HG03108 (cell line): Measurements from ENCODE around the gene HERC4.
"Not testable (repeated sequence)": the region's sequence is repeated elsewhere in the genome, so short reads cannot be mapped to it uniquely, and the experiment has no call there.

Experiments
- ATAC-seq: cut with Tn5 transposase; IDR thresholded peaks from one replicate; pipeline ENCODE4 v1.9.1; 2021; ENCODE audit warnings: moderate library complexity; ENCODE audit not compliant: unreplicated experiment

Gene HERC4

DNA sequence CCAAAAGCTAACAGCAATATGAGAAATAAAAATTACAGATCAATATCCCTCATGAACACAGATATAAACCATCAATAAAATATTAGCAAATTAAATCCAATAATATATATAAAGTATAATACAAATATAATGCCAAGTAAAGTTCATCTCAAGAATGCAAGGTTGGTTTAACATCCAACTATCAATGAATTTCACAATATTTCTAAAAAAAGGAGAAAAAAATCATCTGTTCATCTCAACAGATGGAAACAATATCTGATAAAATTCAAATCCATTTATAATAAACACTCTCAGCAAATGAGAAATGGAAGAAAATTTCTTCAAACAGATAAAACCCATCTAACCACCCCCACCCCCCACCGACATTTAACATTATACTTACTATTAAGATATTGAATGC lies 103.8 kb downstream of the HERC4 start:
- ATAC-seq, result no peak

- no peak for ATAC-seq
Measured at GRCh38 chr10:67969875-67970274, 105.2 kb downstream of the HERC4 start.

DNA sequence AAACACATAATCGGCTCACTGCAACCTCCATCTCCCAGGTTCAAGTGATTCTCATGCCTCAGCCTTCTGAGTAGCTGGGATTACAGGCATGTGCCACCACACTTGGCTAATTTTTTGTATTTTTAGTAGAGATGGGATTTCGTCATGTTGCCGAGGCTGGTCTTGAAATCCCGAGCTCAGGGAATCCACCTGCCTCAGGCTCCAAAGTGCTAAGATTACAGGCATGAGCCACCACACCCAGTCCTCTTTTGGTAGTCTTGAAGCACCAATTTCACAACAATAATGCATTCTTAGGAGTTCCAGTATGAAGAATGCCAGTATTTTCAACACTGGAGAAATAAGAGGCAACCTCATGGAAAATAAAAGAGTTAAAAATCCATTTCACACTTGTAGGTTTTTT lies 109.0 kb downstream of the HERC4 start:
- not testable (repeated sequence) for ATAC-seq

GRCh38 chr10:67965456-67965855 lies 109.6 kb downstream of the HERC4 start:
- ATAC-seq, result no peak

GRCh38 chr10:67959839-67960476 lies 115.1 kb downstream of the HERC4 start:
- ATAC-seq, result no peak

- ATAC-seq, result no peak
Measured at GRCh38 chr10:67955614-67956013, 119.5 kb downstream of the HERC4 start.

- ATAC-seq, result no peak
Measured at GRCh38 chr10:67943917-67944316, 131.2 kb downstream of the HERC4 start.

- ATAC-seq, result no peak
Measured at GRCh38 chr10:67936416-67936815, 138.7 kb downstream of the HERC4 start.

GRCh38 chr10:67935223-67935622 lies 139.9 kb downstream of the HERC4 start:
- ATAC-seq, result no peak

- no peak for ATAC-seq
Measured at GRCh38 chr10:67934336-67934735, 140.7 kb downstream of the HERC4 start.

DNA sequence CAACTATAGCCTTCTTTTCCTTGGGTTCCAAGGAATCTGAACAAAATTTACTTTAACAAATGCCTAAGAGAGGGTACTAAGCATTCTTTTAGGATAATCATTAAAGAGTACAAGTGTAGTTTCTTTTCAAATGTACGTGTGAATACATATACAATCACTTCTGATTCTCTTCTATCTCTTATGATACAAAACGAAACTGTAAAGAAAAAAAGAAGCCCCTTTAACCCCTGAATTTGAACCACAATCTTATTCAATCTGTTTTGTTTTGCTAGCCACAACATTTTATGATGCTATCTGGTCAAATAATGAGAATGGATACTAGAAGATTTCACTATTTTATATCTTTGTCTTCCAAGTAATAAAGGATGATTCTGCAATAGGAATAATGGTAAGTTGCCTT lies 141.9 kb downstream of the HERC4 start:
- ATAC-seq, result no peak

DNA sequence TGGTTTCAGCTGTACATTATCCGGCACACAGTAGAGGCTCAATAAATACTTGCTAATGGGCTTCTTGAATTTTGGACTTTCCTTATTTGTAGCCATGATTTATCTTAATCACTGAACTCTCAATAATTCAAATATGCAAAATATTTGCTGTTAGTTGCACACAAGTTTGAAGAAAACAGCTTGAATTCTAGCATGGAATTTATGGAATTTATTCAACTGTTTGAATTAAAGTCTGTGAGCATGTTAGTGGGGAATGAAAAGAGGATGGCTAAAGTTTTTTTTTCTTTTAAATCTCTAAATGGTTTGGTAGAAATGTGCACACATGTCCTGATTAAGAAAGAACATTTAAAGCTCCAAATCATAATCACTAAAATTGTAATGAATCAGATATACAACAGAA lies 148.1 kb downstream of the HERC4 start:
- no peak for ATAC-seq

GRCh38 chr10:67925449-67926005 lies 149.6 kb downstream of the HERC4 start:
- no peak for ATAC-seq

GRCh38 chr10:67924136-67924535 lies 150.9 kb downstream of the HERC4 start:
- ATAC-seq, result no peak

DNA sequence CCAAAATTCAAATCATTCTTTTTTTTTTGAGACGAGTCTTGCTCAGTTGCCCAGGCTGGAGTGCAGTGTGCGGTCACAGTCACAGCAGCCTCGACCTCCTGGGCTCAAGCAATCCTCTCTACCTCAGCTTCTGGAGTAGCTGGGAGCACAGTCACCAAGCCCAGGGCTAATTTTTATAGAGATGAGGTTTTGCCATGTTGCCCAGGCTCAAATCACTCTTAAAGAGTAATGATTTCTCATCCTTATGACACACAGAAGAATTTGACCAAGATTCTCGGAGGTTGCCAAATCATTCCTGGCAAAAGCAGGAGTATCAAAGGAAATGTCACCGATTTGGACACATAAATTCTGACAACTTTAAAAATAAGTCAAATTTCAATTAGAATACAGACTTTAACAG lies 151.5 kb downstream of the HERC4 start:
- no peak for ATAC-seq

DNA sequence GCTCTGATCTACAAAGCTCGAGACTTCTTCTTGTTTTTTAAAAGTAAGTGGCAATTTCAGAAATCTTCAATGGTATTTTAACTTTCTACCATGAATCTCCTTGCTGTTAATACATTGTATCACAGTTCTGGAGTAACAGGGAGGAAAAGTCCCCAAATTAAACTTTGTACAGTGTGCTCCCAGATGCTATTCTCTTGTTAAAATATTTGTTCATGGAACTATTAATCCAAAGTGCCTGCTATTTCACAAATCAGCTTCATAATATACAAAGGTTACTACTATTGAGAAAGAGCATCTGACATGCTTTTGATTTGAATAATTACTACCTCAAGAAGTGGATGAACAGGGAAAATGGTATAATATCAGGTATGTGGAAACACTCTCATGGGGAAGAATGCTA lies 154.0 kb downstream of the HERC4 start:
- no peak for ATAC-seq

- no peak for ATAC-seq
Measured at GRCh38 chr10:67917679-67918078, 157.4 kb downstream of the HERC4 start.

DNA sequence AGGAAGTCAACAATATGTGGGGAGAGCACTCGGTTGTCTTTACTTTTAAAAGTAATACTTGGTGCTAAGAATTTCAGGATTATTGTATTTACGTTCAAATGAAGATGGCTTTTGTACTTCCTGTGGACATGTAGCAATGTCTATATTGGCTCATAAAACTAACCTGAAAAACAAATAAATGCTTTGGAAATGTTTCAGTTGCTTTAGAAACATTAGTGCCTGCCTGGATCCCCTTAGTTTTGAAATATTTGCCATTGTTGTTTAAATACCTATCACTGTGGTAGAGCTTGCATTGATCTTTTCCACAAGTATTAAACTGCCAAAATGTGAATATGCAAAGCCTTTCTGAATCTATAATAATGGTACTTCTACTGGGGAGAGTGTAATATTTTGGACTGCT lies 157.9 kb downstream of the HERC4 start:
- ATAC-seq, result no peak

GRCh38 chr10:67914777-67915340 lies 160.2 kb downstream of the HERC4 start:
- ATAC-seq, result no peak

DNA sequence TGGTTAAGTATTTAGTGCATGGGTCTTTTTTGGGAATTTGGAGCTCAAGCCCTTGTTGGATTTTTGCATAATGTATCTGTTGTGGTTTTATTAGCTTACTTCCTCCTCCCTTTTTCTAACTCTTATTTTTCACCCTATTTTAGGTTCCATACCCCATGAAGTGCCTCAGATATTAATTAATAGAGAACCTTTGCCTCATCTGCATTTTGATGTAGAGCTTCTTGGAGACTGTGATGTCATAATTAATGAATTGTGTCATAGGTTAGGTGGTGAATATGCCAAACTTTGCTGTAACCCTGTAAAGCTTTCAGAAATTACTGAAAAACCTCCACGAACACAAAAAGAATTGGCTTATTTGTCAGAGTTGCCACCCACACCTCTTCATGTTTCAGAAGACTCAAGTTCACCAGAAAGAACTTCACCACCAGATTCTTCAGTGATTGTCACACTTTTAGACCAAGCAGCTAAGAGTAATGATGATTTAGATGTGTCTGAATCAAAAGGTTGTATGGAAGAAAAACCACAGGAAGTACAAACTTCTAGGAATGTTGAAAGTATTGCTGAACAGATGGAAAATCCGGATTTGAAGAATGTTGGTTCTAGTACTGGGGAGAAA lies 162.6 kb downstream of the HERC4 start:
- no peak for ATAC-seq

DNA sequence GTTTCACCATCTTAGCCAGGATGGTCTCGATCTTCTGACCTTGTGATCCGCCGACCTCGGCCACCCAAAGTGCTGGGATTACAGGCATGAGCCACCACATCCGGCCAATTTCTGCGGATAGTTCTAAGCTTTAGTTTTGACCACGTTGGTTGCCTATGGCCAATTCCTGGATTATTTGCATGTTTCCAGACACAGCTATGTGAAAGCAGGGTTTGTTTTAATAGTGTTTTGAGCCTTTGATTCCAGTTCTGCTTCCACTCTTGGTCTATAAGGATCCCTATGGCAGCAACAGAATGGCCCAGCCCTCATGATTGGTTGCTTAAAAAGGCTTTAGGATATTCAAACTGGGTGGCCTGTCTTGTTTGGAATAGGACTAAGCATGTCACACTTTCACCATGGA lies 171.5 kb downstream of the HERC4 start:
- no peak for ATAC-seq

DNA sequence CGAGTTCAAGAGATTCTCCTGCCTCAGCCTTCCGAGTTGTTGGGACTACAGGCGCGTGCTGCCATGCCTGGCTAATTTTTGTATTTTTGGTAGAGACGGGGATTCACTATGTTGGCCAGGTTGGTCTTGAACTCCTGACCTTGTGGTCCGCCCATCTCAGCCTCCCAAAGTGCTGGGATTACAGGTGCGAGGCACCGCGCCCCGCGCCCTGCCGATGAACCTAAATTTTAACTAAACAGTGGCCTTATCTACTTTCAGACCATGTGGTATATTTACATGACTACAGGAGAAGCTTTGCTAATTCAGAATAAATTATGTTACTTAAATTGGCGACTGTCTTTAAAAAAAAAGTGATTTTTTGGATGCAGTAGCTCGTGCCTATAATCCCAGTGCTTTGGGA lies 181.4 kb downstream of the HERC4 start:
- ATAC-seq, result no peak
